SKM-1 treated with dmso at 0.1 percent for 144 hours (cell line): Measurements from ENCODE around the gene ANKMY1.

Source experiments
- DNase-seq: peaks from one replicate; lab custom pipeline; 2025; ENCODE audit not compliant: unreplicated experiment; lab: John Stamatoyannopoulos, UW

The ANKMY1 gene

GRCh38 chr2:240579771-240580614 lies 22.2 kb upstream of the ANKMY1 start:
- DNase-seq = peak; percentile 89

- no peak for DNase-seq
Observed at GRCh38 chr2:240579071-240579762, 21.4 kb upstream of the ANKMY1 start.

- DNase-seq = no peak
Observed at GRCh38 chr2:240578488-240578887, 20.7 kb upstream of the ANKMY1 start.

- DNase-seq = no peak
Observed at GRCh38 chr2:240578110-240578450, 20.3 kb upstream of the ANKMY1 start.

- no peak for DNase-seq
Observed at GRCh38 chr2:240577281-240578109, 19.7 kb upstream of the ANKMY1 start.

GRCh38 chr2:240576436-240577205 lies 18.8 kb upstream of the ANKMY1 start:
- no peak for DNase-seq

- DNase-seq = no peak
Observed at GRCh38 chr2:240576036-240576435, 18.2 kb upstream of the ANKMY1 start.

- DNase-seq = no peak
Observed at GRCh38 chr2:240575101-240575965, 17.5 kb upstream of the ANKMY1 start.

GRCh38 chr2:240574386-240575100 lies 16.8 kb upstream of the ANKMY1 start:
- no peak for DNase-seq

- DNase-seq = no peak
Observed at GRCh38 chr2:240573516-240574385, 16.0 kb upstream of the ANKMY1 start.

- DNase-seq = no peak
Observed at GRCh38 chr2:240573071-240573515, 15.3 kb upstream of the ANKMY1 start.

- DNase-seq = no peak
Observed at GRCh38 chr2:240572141-240573031, 14.6 kb upstream of the ANKMY1 start.

GRCh38 chr2:240571314-240571973 lies 13.7 kb upstream of the ANKMY1 start:
- no peak for DNase-seq

- no peak for DNase-seq
Observed at GRCh38 chr2:240570531-240571313, 12.9 kb upstream of the ANKMY1 start.

GRCh38 chr2:240569998-240570530 lies 12.3 kb upstream of the ANKMY1 start:
- DNase-seq = no peak

- DNase-seq = no peak
Observed at GRCh38 chr2:240569523-240569997, 11.8 kb upstream of the ANKMY1 start.
